Measurements from ENCODE around the gene CLK1.

The CLK1 gene

DNA sequence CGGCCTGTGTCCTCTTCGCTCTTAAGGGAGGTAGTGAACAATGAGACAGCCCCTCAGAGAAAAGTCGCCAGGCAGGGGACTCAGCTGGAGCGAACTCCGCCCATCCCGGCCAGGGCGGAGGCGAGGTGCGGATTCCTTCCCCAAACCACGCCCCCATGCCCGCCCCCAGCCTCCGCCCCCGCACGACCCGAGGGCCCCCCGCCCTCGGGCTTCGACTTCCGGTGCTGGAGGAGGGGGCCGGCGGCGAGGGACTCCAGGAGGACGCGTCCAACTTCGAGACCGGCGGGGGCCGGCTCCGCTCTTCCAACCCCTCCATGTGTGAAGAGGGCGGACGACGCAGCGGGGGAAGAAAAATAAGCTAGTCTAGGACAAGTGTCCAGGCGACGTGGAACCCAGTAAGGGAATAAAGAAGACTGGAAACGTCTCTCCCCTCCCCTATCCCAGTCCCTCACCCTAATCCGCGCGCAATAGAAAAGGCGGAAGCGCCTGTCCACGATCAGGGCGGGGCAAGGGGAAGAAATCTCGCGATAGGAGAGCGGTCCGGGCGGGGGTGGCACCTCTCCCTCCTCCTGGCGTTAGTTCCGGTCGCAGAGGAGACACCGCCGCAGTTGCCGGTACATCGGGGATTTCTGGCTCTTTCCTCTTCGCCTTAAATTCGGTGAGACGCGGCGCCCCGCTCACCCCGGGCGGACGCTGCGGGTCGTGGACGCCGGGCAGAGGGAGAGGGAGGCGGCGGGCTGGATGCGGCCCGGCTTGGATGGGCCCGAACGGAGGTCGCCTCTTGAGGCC, 52.9 kb downstream of the CLK1 start, which contains the start of gene BZW1:
TSS of gene BZW1 (plus strand) at position 578 of the 789 bp plus-strand sequence. CDS start 1,308 bp downstream, outside the sequence.
- Mint-ChIP-seq H3K27me3 (no peaks in the 10 kb centered on the region), H3K4me3 (peak within 1 kb of the TSS; percentile 95), H3K27ac (peak within 1 kb of the TSS; percentile 99), H3K36me3 (peaks cover 19% of the 10 kb centered on the region), H3K4me1 (peaks cover 15% of the 10 kb centered on the region), H3K9me3 (no peaks in the 10 kb centered on the region)
- ATAC-seq (ENCODE audit: low read depth) (peak; percentile 80), DNase-seq (ENCODE audit: low spot score in 2 of 2) (peak; percentile 95 to 98)

DNA sequence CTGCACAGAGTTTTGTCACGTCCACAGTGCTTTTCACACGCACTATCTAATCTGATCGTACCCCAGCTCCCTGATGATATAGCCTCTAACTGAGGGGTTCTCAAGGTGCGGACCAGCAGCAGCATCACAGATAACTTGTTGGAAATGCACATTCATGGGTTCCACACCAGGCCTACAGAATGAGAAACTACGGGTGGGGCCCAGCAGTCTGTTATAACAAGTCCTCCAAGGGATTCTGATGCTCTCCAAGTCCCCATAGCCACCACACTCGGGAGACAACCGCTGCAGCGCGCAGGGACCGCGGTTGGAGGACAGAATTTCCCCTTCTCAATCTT, 53.5 kb downstream of the CLK1 start:
- Mint-ChIP-seq H3K4me1 (peaks cover 15% of the 10 kb centered on the region), H3K4me3 (peak overlapping the region; percentile 95), H3K27me3 (no peaks in the 10 kb centered on the region), H3K9me3 (no peaks in the 10 kb centered on the region), H3K36me3 (peaks cover 16% of the 10 kb centered on the region), H3K27ac (peak overlapping the region; percentile 99)
- DNase-seq (ENCODE audit: low spot score in 2 of 2) (no peak), ATAC-seq (ENCODE audit: low read depth) (no peak)

DNA sequence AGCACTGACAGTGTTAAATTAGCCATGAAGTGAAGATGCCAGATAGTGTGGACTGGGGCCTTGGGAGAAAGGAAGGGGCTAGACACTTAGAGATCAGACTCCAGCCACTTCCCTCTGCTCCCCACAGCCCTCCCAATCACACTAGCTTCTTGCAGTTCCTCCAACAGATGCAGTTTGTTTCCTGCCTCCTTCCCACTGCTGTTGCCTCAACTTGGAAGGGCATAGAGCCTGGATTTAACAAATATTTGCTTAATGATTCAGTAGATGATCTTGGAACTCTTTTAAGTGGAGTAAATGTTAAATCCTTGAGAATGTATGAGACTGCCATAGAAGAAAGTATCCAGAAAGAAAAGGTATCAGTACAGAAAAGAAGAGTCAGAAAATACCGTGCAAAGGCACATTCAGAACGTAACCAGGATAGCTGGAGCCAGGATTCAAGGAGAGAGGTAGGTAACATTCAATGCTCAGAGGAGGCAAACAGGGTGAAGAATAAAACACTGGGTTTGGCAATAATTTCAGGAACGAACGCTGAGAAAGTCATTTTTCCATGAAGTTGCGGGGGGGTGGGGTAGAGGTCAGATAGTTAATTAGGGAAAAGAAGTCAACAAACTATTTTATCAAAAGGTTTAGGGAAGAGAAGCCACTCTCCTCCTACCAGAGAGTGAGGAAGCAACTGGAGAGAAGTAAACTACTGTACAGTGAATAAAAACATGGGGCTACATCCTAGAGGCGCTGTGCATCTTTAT, 54.0 kb downstream of the CLK1 start:
- H3K9me3 Mint-ChIP-seq: no peaks in the 10 kb centered on the region
- ATAC-seq (ENCODE audit: low read depth): no peak
- H3K27me3 Mint-ChIP-seq: no peaks in the 10 kb centered on the region
- peaks cover 15% of the 10 kb centered on the region for H3K4me1 Mint-ChIP-seq
- peaks cover 13% of the 10 kb centered on the region for H3K36me3 Mint-ChIP-seq
- H3K27ac Mint-ChIP-seq: peak overlapping the region; percentile 99
- peak overlapping the region; percentile 95 for H3K4me3 Mint-ChIP-seq
- DNase-seq (ENCODE audit: low spot score in 2 of 2): no peak

GRCh38 chr2:200809506-200810251, 54.8 kb downstream of the CLK1 start:
- Mint-ChIP-seq H3K27me3 (no peaks in the 10 kb centered on the region), H3K4me3 (no peak overlapping the region), H3K9me3 (no peaks in the 10 kb centered on the region), H3K27ac (peak overlapping the region; percentile 15), H3K36me3 (peaks cover 7% of the 10 kb centered on the region), H3K4me1 (peaks cover 15% of the 10 kb centered on the region)
- ATAC-seq (ENCODE audit: low read depth): no peak
- no peak for DNase-seq (ENCODE audit: low spot score in 2 of 2)
